GM20000 (cell line): ENCODE measurements around the gene PEX14.

ENCODE experiments used
- DNase-seq: peaks from one replicate; pipeline ENCODE4 v3.0.0; 2012; ENCODE audit warnings: low spot score
- TF ChIP-seq, protein P1 (sequence below): IDR thresholded peaks from 2 replicates; pipeline ENCODE4 v1.5.1; 2012; ENCODE audit warnings: mild to moderate bottlenecking, control low read depth; ENCODE audit errors: extremely low read depth, missing control alignments

The PEX14 gene

GRCh38 chr1:10599194-10599861 is 124.6 kb downstream of the PEX14 start:
- TF ChIP-seq, protein P1, sequence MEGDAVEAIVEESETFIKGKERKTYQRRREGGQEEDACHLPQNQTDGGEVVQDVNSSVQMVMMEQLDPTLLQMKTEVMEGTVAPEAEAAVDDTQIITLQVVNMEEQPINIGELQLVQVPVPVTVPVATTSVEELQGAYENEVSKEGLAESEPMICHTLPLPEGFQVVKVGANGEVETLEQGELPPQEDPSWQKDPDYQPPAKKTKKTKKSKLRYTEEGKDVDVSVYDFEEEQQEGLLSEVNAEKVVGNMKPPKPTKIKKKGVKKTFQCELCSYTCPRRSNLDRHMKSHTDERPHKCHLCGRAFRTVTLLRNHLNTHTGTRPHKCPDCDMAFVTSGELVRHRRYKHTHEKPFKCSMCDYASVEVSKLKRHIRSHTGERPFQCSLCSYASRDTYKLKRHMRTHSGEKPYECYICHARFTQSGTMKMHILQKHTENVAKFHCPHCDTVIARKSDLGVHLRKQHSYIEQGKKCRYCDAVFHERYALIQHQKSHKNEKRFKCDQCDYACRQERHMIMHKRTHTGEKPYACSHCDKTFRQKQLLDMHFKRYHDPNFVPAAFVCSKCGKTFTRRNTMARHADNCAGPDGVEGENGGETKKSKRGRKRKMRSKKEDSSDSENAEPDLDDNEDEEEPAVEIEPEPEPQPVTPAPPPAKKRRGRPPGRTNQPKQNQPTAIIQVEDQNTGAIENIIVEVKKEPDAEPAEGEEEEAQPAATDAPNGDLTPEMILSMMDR: no peak
- no peak for DNase-seq

GRCh38 chr1:10601342-10602070 is 126.8 kb downstream of the PEX14 start:
- DNase-seq: no peak
- TF ChIP-seq, protein P1: no peak

DNA sequence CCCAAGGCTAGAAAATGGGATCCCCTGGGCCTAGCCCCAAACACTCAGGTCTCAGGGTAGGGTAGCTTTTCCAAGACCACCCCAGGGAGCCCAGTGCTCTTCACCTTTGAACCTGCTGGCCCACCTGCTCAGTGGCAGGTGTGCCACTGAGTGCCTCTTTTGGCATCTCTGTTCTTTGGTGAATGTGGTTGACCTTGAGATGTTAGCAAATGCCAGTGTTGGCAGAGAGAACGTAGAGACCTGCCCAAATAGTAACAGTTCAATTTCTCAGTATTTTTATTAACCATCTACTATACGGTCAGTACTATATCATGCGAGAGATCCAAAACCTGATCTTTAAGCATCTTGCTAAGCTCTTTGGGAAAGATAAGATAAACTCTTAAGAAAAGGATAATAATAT is 128.2 kb downstream of the PEX14 start:
- no peak for DNase-seq

GRCh38 chr1:10604966-10605365 is 130.2 kb downstream of the PEX14 start:
- TF ChIP-seq, protein P1: no peak
- no peak for DNase-seq

More for the DNA sequence above, 128.2 kb downstream of the PEX14 start:
- TF ChIP-seq, protein P1: no peak

- DNase-seq: no peak
- TF ChIP-seq, protein P1: no peak
Measured at GRCh38 chr1:10606064-10606463, 131.3 kb downstream of the PEX14 start.

GRCh38 chr1:10607228-10607627 is 132.5 kb downstream of the PEX14 start:
- TF ChIP-seq, protein P1: no peak
- DNase-seq: no peak

DNA sequence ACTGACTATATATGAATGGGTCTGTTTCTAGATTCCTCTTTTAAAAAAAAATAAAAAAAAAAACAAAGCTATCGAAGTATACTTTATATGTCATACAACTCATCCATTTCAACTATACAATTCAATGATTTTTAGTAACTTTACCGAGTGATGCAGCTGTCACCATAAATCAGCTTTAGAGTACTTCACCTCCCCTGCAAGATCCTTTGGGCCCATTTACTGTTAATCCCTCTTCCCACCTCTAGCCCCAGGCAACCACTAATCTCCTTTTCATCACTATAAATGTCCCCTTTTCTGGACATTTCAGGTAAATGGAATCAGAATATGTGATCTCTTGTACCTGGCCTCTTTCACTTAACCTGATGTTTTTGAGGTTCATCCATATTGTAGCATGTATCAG is 133.9 kb downstream of the PEX14 start:
- DNase-seq: no peak
- TF ChIP-seq, protein P1: no peak
